Heart right ventricle (tissue), 16 donors: ENCODE measurements around the gene SIL1. TPM values are rescaled to one million over a fixed set of nuclear protein-coding genes. Genes with fewer than 3 reads are reported as not detected.

ENCODE experiments used
- ATAC-seq, 8 donors: fragments of 200-7000 bp; cut with Tn5 transposase; one replicate each; pipeline ENCODE4 v1.9.1; 2020; ENCODE audit warnings: mild to moderate bottlenecking in 8 of 8, moderate library complexity in 8 of 8, moderate number of reproducible peaks in 1 of 8
- DNase-seq, 2 donors: peaks; one replicate each; pipeline ENCODE4 v3.0.0-alpha.2; 2020
- H3K27ac ChIP-seq, 10 donors: fragments of 200-600 bp; sonication (generic) in 2 of 10; one replicate each; pipeline versions ENCODE4 v1.5.0 to v1.8.0; 2020 to 2022; ENCODE audit warnings: mild to moderate bottlenecking in 3 of 10
- H3K27me3 ChIP-seq, 7 donors: fragments of 200-600 bp; one replicate each; pipeline ENCODE4 v1.8.0; 2021 to 2022; ENCODE audit warnings: mild to moderate bottlenecking in 2 of 7
- H3K36me3 ChIP-seq, 9 donors: fragments of 200-600 bp; sonication (generic) in 1 of 9; one replicate each; pipeline versions ENCODE4 v1.5.0 to v1.8.0; 2020 to 2022; ENCODE audit warnings: mild to moderate bottlenecking in 2 of 9
- H3K4me1 ChIP-seq, 9 donors: fragments of 200-600 bp; sonication (generic) in 1 of 9; one replicate each; pipeline versions ENCODE4 v1.5.0 to v1.8.0; 2020 to 2022; ENCODE audit warnings: mild to moderate bottlenecking in 4 of 9
- H3K4me3 ChIP-seq, 10 donors: fragments of 200-600 bp; sonication (generic) in 2 of 10; one replicate each; pipeline versions ENCODE4 v1.5.0 to v1.8.0; 2020 to 2022; ENCODE audit warnings: mild to moderate bottlenecking in 7 of 10, moderate library complexity in 2 of 10
- H3K9me3 ChIP-seq, 11 donors: fragments of 200-600 bp in 10 of 11; sonication (generic) in 2 of 11; one replicate each; pipeline versions ENCODE4 v1.5.0 to v1.8.0; 2013 to 2022; ENCODE audit warnings: mild to moderate bottlenecking in 2 of 11, control low read depth in 1 of 11, moderate library complexity in 1 of 11
- CTCF ChIP-seq, 9 donors: fragments of 200-600 bp; sonication (generic) in 2 of 9; IDR thresholded peaks; one replicate each; pipeline versions ENCODE4 v1.5.0 to v1.8.0; 2021 to 2022; ENCODE audit warnings: antibody characterized with exemption in 9 of 9, mild to moderate bottlenecking in 5 of 9, moderate library complexity in 1 of 9
- WGBS, 2 donors: extraction: QIAGEN DNeasy Blood & Tissue Kit; methylation state at CpG; one replicate each; pipeline ENCODE4 v1.1.7; 2013; ENCODE audit warnings: inconsistent platforms in 1 of 2; 5-methylcytosine and 5-hydroxymethylcytosine counted together
- intact Hi-C, 10 donors: fragments of 100-400 bp; cut with DNase I; formaldehyde crosslinking; loops; one replicate each; pipeline versions ENCODE4 v1.11.1 to v1.14.2; 2022
- polyA plus RNA-seq, 2 donors: library from polyadenylated mRNA; stranded (reverse); fragments of 200-250 nt; gene quantifications; one replicate each; pipeline ENCODE4 v1.2.3, GENCODE V29; 2013
- total RNA-seq, 10 donors: library from RNA; stranded (reverse); fragmentation: NEBNext Ultra II Directional in 3 of 10; extraction: Animal tissue kit (Norgen Biotek cat#: 25700) in 3 of 10; gene quantifications; one replicate each; pipeline versions ENCODE4 v1.2.1 to v1.2.4, GENCODE V29; 2021 to 2023
- donor health status: Arrhythmogenic right ventricular cardiomyopathy.
- donor health status: ischemic (EF 13 %, LVEDD 7.1; RV severe dilation, severe dysfunction).
- donor health status: healthy with polysubstance abuse.
- donor health status: DM: no; HTN: yes; CAD: no.
- donor health status: DM: no; HTN: no; CAD: no.
- donor health status: ischemic (EF 25% LVEDD 6.9; RV normal size, moderate dysfunction).
- donor health status: ischemic (EF 25% LVEDD 5.7; RV mildly dilated, moderate dysfunction).
- donor health status: healthy.
- donor health status: DM: yes; HTN: yes; CAD: no.
- donor health status: Ischemic cardiomyopathy.
- donor health status: ischemic (EF 35%, LVEDD 5.7; RV mildly dilated, moderate dysfunction).
- donor health status: nonischemic (EF 11% LVEDD 7.7; RV severe dilation, severe dysfunction).
- donor health status: DM: yes; HTN: yes; CAD: no.
- donor health status: PGD.
- donor health status: ischemic (EF 29% LVEDD 5.4; RV normal size, mild dysfunction).
- donor health status: nonischemic (EF 23%, LVEDD 6.1; RV moderate dilation, normal function).

SIL1 gene
- total and polyA plus RNA-seq, 12 donors = 26.7 to 94.7 (median 44.3) TPM

- H3K27ac ChIP-seq = no peak overlapping the region
- no peak for TF ChIP-seq CTCF (IDR thresholded peaks at IDR 0.05)
- WGBS, 2 donors = 71 to 76% methylated on average over 7 of the region's 7 CpGs
- intact Hi-C loops = no loop called here
- no peak for ATAC-seq
- no peaks in the 10 kb centered on the region for H3K36me3 ChIP-seq
- no peaks in the 10 kb centered on the region for H3K9me3 ChIP-seq
- H3K4me1 ChIP-seq = peaks cover 0 to 41% (median 23%) of the 10 kb centered on the region in 9 donors
- H3K27me3 ChIP-seq = no peaks in the 10 kb centered on the region
- no peak for DNase-seq
- no peak overlapping the region for H3K4me3 ChIP-seq
Observed at GRCh38 chr5:138964647-138965201, 233.4 kb downstream of the SIL1 start.

- H3K9me3 ChIP-seq = no peaks in the 10 kb centered on the region
- H3K4me1 ChIP-seq = peaks cover 0 to 33% (median 23%) of the 10 kb centered on the region in 9 donors
- H3K27ac ChIP-seq = peak overlapping the region in 2 of 10 donors; percentile 22 to 37
- no peak overlapping the region for H3K4me3 ChIP-seq
- no peak for TF ChIP-seq CTCF (IDR thresholded peaks at IDR 0.05)
- ATAC-seq (no peak), DNase-seq (no peak)
- 74 to 82% methylated on average over 13 of the region's 13 CpGs for WGBS, 2 donors
- no peaks in the 10 kb centered on the region for H3K36me3 ChIP-seq
- intact Hi-C loops = no loop called here
- H3K27me3 ChIP-seq = no peaks in the 10 kb centered on the region
Observed at GRCh38 chr5:138963763-138964371, 234.3 kb downstream of the SIL1 start.

- no peaks in the 10 kb centered on the region for H3K36me3 ChIP-seq
- no peak overlapping the region for H3K4me3 ChIP-seq
- intact Hi-C loops = no loop called here
- no peak for TF ChIP-seq CTCF (IDR thresholded peaks at IDR 0.05)
- 93 to 94% methylated on average over 4 of the region's 4 CpGs for WGBS, 2 donors
- peaks cover 0 to 22% (median 18%) of the 10 kb centered on the region in 9 donors for H3K4me1 ChIP-seq
- no peaks in the 10 kb centered on the region for H3K27me3 ChIP-seq
- H3K27ac ChIP-seq = no peak overlapping the region
- no peaks in the 10 kb centered on the region for H3K9me3 ChIP-seq
- ATAC-seq (no peak), DNase-seq (no peak)
Observed at GRCh38 chr5:138962614-138963370, 235.4 kb downstream of the SIL1 start.

GRCh38 chr5:138961729-138962128 lies 236.4 kb downstream of the SIL1 start:
- Histone ChIP-seq H3K9me3 (no peaks in the 10 kb centered on the region), H3K4me1 (peaks cover 0 to 17% (median 11%) of the 10 kb centered on the region in 9 donors), H3K4me3 (no peak overlapping the region), H3K36me3 (no peaks in the 10 kb centered on the region), H3K27me3 (no peaks in the 10 kb centered on the region), H3K27ac (no peak overlapping the region)
- intact Hi-C loops = no loop called here
- DNase-seq (no peak), ATAC-seq (no peak)
- no peak for TF ChIP-seq CTCF (IDR thresholded peaks at IDR 0.05)
- 91 to 97% methylated on average over 1 of the region's 1 CpG for WGBS, 2 donors
